NCI-H2227 (cell line): Measurements from ENCODE around the gene KCNJ8.
"Not testable (repeated sequence)": the region's sequence is repeated elsewhere in the genome, so short reads cannot be mapped to it uniquely, and the experiment has no call there.

Experiments used
- DNase-seq: peaks from one replicate; lab custom pipeline; 2025; ENCODE audit not compliant: unreplicated experiment; lab: John Stamatoyannopoulos, UW

Gene KCNJ8

DNA sequence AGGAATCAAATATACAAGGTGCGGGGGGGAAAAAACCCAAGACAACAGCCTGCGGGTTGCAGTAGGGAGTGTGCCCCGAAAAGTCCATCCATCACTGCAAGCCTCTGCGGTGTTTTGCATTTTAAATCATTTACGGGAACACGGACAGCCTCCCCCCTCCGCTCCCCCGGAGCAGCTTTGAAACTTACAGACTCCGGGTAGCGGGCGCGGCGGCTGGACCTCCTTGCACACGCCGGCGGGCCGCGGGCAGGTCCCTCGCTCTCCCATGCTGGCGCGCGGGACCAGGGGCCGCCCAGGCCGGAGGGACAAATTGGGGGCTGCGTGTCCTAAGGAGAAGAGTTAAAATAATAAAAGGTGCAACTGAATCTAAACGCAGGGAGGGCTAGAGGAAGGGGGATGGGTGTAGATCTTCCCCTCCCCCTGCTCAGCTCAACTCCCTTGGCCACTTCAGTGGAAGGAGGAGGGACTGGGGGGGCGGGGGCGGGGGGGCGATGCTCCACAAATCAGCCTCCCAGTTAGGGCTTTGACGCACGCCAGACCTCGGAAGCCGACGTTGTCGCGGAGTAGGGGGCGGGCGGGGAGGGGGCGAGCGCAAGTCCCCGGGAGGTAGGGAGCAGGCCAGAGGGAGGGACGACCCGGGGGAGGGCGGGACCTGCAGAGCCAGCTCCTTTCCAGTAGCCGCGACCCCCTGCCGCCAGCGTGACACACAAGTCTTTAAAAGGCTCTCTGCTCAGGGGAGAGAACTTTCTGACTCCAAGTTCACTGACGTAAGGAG, at the start of gene KCNJ8:
Gene KCNJ8 (minus strand): TSS at position 349 of the 775 bp plus-strand sequence. CDS start 1,090 bp downstream, outside the sequence.
- DNase-seq = peak; percentile 18

DNA sequence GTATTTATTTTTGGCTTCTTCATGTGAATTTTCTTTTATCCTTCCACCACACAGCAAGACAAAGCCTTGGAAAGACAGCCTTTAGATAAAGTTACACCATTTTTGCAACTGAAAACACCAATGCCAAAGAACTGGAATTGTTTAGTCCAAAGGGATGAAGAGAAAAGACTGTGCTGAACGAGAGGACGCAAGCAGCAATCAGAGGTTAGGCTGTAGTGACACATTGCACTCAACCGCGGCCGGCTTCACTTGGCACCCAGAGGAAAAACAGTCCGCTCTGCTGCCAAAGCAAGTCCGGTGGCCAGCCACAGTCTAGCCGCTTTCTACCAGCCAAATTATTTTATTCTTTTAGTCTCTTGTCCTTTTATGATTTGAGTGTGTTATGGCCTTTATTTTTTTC, 49.1 kb upstream of the KCNJ8 start:
- no peak for DNase-seq

DNA sequence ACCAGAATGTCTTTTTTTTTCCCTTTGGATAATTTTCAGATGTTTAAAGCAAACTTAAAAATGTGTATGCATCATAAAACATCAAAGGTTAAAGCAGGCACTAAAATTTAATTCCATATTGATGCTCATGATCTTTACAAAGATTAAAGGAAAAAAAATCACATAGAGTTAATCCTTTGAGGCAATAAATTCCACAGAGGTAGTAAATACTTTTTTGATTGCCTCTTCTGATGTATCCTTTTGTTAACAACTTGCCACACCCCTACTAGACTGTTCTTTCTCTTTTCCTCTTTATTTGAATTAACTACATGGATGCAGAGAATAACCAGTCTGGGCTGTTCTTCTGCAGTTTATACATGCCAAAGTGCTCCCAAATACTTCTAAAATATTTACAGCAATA, 45.2 kb upstream of the KCNJ8 start:
- no peak for DNase-seq

DNA sequence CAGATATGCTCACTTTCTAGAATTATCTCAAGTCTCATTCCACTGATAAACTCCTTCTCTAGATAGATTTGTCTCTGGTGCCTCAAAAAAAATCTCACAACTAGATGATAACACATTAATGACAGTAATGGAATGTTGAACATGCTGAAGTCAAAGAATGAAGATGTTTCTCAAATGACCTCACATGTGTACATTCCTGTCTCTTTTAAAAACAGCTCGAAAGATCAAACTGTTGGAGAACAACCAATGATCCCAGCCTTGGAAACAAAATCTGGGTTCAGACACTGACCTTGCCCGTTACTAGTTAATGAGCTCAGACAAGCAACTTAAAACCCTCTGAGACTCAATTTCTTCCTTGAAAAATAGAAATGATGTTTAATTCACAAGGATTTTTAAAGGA, 44.7 kb upstream of the KCNJ8 start:
- DNase-seq = no peak

DNA sequence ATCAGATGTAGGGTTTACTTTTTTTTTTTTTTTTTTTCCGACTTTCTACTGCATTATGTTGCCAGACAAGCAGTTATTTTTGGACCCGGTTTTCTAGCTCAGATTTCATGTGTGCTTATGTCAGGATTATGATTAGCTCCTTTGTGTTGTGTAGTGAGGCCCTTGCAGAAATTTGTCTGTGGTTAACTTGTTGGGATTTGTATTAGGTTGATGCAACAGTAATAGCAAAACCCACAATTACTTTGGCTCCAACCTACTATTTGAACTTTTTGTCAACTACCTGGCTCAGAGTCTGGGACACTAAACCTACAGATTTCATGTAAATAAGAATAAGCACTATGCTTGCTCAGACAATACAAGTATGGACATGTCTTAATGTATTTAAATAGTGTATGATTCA, 44.1 kb upstream of the KCNJ8 start:
- no peak for DNase-seq

DNA sequence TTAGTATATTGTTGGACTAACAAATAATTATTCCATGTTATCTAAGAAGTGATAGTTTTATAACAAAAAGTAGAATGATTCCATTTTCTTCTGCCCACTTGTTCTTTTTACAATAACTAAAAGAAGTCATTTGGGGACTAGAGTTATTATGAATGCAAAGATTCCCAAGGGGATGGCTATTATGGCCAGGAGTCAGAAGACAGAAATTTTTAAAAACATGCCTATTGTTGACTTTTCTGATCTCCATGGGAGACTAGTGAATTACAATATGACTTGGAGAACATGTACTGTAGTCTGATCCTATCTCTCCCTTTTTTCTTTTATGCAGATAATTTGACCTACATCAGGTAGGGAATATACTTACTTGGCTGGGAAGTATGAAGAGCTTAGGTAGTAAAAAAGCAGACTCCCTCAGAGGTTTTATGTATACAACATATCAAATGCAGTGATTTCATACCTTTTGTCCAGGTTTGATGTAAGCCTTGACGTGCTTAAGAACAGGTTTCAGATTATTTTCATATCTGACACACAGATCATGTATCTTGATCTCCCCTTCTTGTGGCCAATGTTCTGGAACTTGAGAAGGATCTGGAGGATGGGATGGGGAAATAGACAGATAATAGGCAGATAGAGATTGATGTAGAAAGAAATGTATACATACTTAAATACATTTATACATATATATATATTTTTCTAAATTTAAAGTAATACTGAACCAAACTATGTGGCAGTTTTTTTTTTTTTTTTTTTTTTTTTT, 41.0 kb upstream of the KCNJ8 start:
- no peak for DNase-seq

DNA sequence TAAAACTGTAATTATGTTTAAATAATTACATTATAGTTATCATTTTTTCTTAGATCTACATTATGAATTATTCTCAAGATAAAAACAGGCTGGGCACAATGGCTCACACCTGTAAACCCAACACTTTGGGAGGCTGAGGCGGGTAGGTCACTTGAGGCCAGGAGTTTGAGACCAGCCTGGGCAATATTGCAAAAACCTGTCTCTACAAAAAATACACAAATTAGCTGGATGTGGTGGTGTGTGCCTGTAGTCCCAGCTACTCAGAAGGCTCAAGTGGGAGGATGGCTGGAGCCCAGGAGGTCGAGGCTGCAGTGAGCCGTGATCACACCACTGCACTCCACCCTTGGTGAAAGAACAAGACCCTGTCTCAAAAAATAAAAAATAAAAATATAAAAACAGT, 40.3 kb upstream of the KCNJ8 start:
- DNase-seq = no peak

DNA sequence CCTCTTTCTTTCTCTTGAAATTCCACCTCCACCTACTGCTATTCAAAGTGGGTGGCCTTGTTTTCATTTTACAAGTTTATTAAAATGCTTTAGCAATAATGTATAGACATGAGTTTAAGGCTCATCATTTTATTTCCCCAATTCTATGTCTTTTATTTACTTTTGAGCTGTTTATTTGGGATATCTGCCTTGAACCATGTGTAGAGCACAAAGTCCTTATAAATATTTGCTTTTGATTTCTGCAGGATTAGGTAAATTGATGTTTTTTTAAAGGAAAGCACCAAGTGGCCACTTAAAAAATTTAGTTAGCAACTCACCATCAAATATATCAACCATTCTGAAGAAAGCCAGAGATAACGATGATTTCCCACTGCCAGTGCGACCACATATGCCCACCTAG, 39.8 kb upstream of the KCNJ8 start:
- no peak for DNase-seq

DNA sequence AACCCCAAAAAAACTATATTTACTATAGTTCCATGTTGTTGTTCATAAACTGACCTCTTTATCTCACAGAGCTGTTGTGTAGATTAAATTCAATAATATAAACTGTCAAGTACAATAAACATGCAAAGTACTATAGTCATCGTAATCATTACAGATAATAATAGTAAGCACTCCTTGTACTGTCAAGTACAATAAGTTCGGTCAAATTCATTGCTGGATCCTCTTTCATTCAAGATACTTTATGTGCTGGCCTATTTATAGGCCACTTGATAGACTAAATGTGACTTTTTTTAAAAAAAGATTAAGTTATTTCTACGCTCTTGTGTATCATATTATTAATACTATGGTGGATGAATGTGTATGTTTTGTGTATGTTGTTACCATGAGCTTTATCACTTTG, 39.2 kb upstream of the KCNJ8 start:
- DNase-seq = no peak

DNA sequence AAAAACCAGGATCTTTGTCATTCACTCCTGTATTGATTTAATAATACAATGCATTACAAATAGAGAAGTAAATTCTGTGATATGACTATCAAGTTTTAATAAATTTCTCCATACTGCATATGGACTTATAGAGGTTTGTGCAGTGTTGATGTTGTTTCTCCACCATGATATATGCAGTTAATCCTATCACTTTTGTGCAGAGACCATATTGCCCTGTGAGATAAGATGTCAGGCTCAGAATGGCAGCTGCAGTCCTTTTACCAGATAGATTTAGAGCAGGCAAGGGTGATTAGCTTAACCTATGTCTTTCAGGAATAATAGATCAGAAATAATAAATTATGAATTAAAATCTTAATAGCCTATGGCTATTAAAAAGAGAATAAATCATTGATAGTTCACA, 38.6 kb upstream of the KCNJ8 start:
- DNase-seq = no peak

DNA sequence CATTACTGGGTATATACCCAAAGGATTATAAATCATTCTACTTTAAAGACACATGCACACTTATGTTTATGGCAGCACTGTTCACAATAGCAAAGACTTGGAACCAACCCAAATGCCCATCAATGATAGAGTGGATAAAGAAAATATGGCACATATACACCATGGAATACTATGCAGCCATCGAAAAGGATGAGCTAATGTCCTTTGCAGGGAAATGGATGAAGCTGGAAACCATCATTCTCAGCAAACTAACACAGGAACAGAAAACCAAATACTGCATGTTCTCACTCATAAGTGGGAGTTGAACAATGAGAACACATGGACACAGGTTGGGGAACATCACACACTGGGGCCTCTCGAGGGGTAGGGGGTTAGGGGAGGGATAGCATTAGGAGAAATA, 37.8 kb upstream of the KCNJ8 start:
- not testable (repeated sequence) for DNase-seq

DNA sequence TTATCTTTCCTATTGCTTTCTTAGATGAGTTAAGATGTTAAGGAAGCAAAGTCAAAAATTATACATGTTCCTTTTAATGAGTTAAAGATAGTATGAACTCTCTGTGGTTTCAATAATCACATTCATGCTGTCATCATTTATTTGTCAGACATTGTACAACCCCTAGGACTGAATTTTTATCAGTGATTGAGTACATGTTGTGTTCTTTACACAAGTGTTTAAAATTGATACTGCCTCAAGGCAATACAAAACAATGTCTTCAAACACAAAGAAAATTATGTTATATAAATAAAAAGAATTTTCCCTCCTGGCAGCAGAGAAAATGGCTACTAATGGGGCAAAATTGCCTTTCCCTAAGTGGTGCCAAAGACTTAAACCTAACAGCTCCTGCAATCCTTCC, 34.6 kb upstream of the KCNJ8 start:
- DNase-seq = no peak

DNA sequence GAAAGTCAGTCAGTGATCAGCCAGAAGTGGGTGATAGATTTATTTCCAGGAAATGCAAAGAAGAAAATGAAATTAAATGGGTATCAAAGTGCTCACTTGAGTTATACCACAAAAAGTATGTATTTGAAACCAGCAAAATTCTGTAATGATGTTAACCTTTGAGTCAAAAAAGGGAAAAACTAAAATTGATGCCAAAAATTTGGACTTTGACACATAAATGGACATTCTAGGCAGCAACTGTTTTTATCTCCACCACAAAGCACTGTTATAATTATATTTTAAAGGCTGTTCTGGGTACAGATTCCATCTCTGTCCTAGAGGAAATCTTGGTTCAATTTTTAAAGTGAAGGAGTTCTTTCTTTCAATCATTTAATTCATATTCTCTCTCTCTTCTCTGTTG, 31.7 kb upstream of the KCNJ8 start:
- DNase-seq = no peak

DNA sequence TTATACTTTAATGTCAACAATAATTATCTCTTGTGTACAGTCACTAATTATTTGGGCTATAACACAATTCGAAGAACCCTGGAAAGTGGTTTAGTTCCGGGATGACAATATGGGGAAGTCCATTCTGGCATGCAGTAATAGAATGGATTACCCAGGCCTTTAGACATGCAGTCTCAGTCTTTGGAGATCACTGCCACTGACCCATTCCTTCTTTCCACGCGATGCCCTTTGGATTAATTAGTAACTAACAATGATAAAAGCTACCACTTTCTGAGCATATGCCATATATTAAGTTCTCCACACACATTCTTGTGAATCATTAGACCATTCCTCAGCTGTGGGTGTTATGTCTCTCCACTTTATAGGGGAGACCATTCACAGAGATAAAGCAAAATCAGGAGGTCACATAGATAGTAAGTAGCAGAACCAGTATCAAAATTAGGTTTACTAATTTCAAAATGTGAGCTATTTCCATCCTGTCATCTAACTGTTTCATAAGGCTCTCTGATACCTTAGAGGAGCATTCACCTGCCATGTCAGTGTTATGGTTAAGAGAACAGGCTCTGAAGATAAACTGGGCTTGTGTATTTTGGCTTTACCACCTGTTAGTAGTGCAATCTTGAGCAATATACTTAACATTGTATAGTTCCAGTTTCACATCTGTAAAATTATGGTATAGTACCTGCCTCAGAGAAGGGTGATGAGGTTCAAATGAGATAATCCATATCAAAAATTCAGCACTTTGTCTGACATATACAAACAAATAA, 27.2 kb upstream of the KCNJ8 start:
- no peak for DNase-seq

DNA sequence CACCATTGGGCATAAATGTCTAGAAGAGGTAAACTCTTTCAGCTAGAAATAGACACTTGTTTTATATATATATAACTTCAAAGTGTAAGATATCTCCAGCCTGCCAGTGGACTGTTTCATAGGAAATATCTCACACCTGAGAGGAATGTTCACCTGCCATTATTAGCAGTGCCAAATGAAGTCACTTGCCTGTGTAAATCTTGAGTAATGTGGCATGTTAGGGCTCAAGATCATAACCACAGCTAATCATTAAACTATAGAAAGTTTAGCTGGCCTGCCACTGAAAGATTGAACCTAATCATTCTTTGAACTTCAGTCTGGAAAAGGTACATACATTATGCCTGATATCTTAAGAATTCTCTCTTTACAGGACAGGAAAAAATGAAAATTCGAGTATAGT, 25.5 kb upstream of the KCNJ8 start:
- no peak for DNase-seq

DNA sequence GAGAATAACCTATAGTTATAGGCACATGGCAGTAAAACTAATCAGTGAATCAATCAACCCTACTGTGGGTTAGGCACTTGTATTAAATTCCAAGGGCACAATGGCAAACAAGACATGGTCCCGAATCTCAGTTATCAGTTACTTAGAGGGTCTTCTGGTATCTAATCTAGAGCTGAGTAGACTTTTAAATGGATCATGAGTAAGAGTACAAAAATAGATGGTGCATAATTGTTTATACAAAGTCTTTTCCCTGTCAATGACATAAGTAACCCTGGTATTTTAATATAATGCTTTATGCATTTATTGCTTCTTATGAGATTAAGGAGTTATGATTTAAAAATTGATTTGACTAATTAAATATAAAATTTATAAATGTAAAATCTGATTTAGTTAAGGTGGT, 23.0 kb upstream of the KCNJ8 start:
- no peak for DNase-seq

DNA sequence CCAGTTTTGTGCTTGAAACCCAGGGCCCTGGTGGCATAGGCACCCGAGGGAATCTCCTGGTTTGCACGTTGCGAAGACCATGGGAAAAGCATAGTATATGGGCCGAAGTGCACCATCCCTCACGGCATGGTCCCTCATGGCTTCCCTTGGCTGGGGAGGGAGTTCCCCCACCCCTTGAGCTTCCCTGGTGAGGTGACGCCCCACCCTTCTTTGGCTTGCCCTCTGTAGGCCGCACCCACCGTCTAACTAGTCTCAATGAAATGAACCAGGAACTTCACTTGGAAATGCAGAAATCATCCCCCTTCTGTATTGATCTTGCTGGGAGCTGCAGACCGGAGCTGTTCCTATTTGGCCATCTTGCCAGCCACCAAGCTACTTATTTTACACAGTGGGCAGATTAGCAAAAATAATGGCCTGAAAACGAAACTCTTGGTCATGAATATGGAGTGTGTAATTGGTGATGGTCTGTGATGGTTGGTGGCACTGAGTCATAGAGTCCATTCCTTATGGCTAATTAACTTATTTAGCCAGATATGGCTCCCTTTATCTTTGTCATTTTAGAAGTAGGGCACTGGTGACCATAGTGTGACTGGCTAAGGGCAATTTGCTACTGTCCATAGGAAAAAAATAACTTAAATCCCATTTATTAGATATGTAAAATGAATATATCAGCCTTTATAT, 21.3 kb upstream of the KCNJ8 start:
- DNase-seq = no peak

DNA sequence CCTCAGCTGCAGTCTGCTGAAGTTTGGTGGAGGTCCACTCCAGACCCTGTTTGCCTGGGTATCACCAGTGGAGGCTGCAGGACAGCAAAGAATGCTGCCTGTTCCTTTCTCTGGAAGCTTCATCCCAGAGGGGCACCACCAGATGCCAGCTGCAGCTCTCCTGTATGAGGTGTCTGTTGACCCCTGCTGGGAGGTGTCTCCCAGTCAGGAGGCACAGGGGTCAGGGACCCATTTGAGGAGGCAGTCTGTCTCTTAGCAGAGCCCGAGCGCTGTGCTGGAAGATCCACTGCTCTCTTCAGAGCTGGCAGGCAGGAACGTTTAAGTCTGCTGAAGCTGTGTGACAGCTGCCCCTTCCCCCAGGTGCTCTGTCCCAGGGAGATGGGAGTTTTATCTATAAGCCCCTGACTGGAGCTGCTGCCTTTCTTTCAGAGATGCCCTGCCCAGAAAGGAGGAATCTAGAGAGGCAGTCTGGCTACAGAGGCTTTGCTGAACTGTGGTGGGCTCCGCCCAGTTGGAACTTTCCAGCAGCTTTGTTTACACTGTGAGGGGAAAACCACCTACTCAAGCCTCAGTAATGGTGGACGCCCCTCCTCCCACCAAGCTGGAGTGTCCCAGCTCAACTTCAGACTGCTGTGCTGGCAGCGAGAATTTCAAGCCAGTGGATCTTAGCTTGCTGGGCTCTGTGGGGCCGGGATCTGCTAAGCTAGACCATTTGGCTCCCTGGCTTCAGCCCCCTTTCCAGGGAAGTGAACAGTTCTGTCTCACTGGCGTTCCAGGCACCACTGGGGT, 20.5 kb upstream of the KCNJ8 start:
- not testable (repeated sequence) for DNase-seq

DNA sequence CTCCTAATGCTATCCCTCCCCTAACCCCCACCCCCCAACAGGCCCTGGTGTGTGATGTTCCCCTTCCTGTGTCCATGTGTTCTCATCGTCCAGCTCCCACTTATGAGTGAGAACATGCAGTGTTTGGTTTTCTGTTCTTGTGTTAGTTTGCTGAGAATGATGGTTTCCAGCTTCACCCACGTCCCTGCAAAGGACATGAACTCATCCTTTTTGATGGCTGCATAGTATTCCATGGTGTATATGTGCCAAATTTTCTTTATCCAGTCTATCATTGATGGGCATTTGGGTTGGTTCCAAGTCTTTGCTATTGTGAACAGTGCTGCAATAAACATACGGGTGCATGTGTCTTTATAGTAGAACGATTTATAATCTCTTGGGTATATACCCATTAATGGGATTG, 15.2 kb upstream of the KCNJ8 start:
- DNase-seq = not testable (repeated sequence)
